GM19328 (cell line): ENCODE results near the gene AKAP6.
"Not testable (repeated sequence)": the region's sequence is repeated elsewhere in the genome, so short reads cannot be mapped to it uniquely, and the experiment has no call there.

Experiments
- ATAC-seq: cut with Tn5 transposase; IDR thresholded peaks from one replicate; pipeline ENCODE4 v1.9.1; 2021; ENCODE audit warnings: mild to moderate bottlenecking, moderate library complexity; ENCODE audit not compliant: unreplicated experiment

AKAP6 gene

GRCh38 chr14:32367516-32367915 lies 38.4 kb downstream of the AKAP6 start:
- no peak for ATAC-seq

GRCh38 chr14:32368107-32368506 lies 39.0 kb downstream of the AKAP6 start:
- no peak for ATAC-seq

GRCh38 chr14:32370714-32371113 lies 41.6 kb downstream of the AKAP6 start:
- ATAC-seq, result no peak

- ATAC-seq, result no peak
Observed at GRCh38 chr14:32372154-32372553, 43.1 kb downstream of the AKAP6 start.

GRCh38 chr14:32373174-32373573 lies 44.1 kb downstream of the AKAP6 start:
- not testable (repeated sequence) for ATAC-seq

GRCh38 chr14:32374155-32374554 lies 45.1 kb downstream of the AKAP6 start:
- no peak for ATAC-seq

GRCh38 chr14:32375663-32376062 lies 46.6 kb downstream of the AKAP6 start:
- no peak for ATAC-seq

GRCh38 chr14:32377046-32377646 lies 48.0 kb downstream of the AKAP6 start:
- no peak for ATAC-seq

GRCh38 chr14:32378284-32378683 lies 49.2 kb downstream of the AKAP6 start:
- no peak for ATAC-seq

- ATAC-seq, result no peak
Observed at GRCh38 chr14:32379447-32379846, 50.3 kb downstream of the AKAP6 start.

- ATAC-seq, result no peak
Observed at GRCh38 chr14:32381869-32382268, 52.8 kb downstream of the AKAP6 start.

GRCh38 chr14:32382704-32383103 lies 53.6 kb downstream of the AKAP6 start:
- no peak for ATAC-seq

- no peak for ATAC-seq
Observed at GRCh38 chr14:32383364-32384009, 54.4 kb downstream of the AKAP6 start.

- no peak for ATAC-seq
Observed at GRCh38 chr14:32384464-32384863, 55.4 kb downstream of the AKAP6 start.

- not testable (repeated sequence) for ATAC-seq
Observed at GRCh38 chr14:32387295-32387694, 58.2 kb downstream of the AKAP6 start.

GRCh38 chr14:32393119-32393518 lies 64.0 kb downstream of the AKAP6 start:
- no peak for ATAC-seq

GRCh38 chr14:32394038-32394437 lies 64.9 kb downstream of the AKAP6 start:
- ATAC-seq, result no peak

GRCh38 chr14:32396885-32397284 lies 67.8 kb downstream of the AKAP6 start:
- no peak for ATAC-seq

GRCh38 chr14:32397861-32398640 lies 69.0 kb downstream of the AKAP6 start:
- ATAC-seq, result no peak

- ATAC-seq, result no peak
Observed at GRCh38 chr14:32399920-32400319, 70.8 kb downstream of the AKAP6 start.

- no peak for ATAC-seq
Observed at GRCh38 chr14:32400480-32400879, 71.4 kb downstream of the AKAP6 start.

GRCh38 chr14:32403021-32403420 lies 73.9 kb downstream of the AKAP6 start:
- ATAC-seq, result no peak
